Testis (tissue), 3 donors: ENCODE results near the gene STAM. TPM values are rescaled to one million over a fixed set of nuclear protein-coding genes. Genes with fewer than 3 reads are reported as not detected.

Experiments
- DNase-seq: peaks from one replicate; pipeline ENCODE4 v3.0.0-alpha.2; 2019
- H3K27ac ChIP-seq, 2 donors: fragments of 200-600 bp; sonication (generic); one replicate each; pipeline ENCODE4 v1.5.1; 2019
- H3K27me3 ChIP-seq: fragments of 200-600 bp; sonication (generic); one replicate; pipeline ENCODE4 v1.5.1; 2019
- H3K36me3 ChIP-seq: fragments of 200-600 bp; sonication (generic); one replicate; pipeline ENCODE4 v1.5.1; 2017; ENCODE audit warnings: low read depth; ENCODE audit errors: missing control alignments
- H3K4me1 ChIP-seq: fragments of 200-600 bp; sonication (generic); one replicate; pipeline ENCODE4 v1.5.1; 2019
- H3K4me3 ChIP-seq, 2 donors: fragments of 200-600 bp; sonication (generic); one replicate each; pipeline ENCODE4 v1.5.1; 2017 to 2019
- H3K9me3 ChIP-seq: fragments of 200-600 bp; sonication (generic); one replicate; pipeline ENCODE4 v1.5.1; 2017
- POLR2A ChIP-seq: fragments of 450-650 bp; IDR thresholded peaks from one replicate; pipeline ENCODE4 v1.6.1; 2017; ENCODE audit warnings: antibody characterized with exemption, mild to moderate bottlenecking, moderate library complexity
- WGBS, 2 donors: methylation state at CpG; one replicate each; pipeline ENCODE4 v1.1.5; 2018; 5-methylcytosine and 5-hydroxymethylcytosine counted together
- intact Hi-C: fragments of 100-400 bp; cut with DNase I; formaldehyde crosslinking; loops from one replicate; pipeline ENCODE4 v1.15.1; 2023; ENCODE audit warnings: low total_unique reads
- polyA plus RNA-seq: library from polyadenylated mRNA; stranded (reverse); fragments of 350-450 nt; fragmentation: Illumina TruSeq; extraction: RNeasy Lipid Tissue Mini Kit (QIAGEN cat#74804); gene quantifications from one replicate; pipeline ENCODE4 v1.2.3, GENCODE V29; 2014; ENCODE audit warnings: low read depth, low replicate concordance; ENCODE audit not compliant: insufficient read depth
- total RNA-seq, 2 donors: library from RNA; depleted of rRNA; stranded (reverse); fragments of >200 nt; gene quantifications; one replicate each; pipeline ENCODE4 v1.2.3, GENCODE V29; 2016
- TF ChIP-seq, protein P1 (sequence below), 3 experiments: fragments of 450-650 bp in 2 of 3; fragments of 200-600 bp in 1 of 3; sonication (generic) in 1 of 3; IDR thresholded peaks; one replicate each; pipeline ENCODE4 v1.5.1; 2016 to 2019; ENCODE audit warnings: antibody characterized with exemption in 3 of 3, mild to moderate bottlenecking in 2 of 3, moderate library complexity in 1 of 3

The STAM gene
- total and polyA plus RNA-seq, 3 donors from 2014 or later, result 23.7 to 40.9 (median 40.6) TPM

DNA sequence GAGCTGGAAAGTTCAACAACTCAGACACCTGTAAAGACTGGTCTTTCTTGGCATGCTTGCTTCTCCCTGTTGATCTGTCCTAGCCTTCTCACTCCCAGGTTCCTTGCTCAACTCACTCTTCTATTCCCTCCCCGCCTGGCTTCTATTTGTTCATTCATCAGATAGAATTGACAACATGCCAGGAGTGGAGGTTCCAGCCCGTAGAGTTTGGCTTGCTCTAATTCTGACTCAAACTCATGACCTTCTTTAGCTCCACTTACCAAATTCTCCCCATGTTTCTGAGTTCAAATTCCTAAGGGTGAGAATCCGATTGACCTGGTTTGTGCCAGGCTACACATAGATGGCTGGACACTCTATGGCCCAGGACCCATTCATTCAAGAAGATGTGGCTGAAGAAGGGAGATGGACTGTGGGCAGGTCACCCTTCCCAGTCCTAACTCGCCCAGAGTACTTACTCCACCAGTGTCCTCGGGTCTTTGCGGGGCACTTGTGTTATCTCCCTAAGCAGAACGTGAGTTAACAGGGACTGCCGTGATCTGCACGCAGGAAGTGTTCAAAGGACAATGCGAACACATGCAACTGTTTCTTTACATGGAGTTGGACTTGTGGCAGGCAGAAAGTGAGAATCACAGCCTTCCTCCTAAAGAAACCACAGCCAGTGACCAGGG lies 104.1 kb downstream of the STAM start:
- TF ChIP-seq POLR2A, result no peak
- TF ChIP-seq, protein P1, sequence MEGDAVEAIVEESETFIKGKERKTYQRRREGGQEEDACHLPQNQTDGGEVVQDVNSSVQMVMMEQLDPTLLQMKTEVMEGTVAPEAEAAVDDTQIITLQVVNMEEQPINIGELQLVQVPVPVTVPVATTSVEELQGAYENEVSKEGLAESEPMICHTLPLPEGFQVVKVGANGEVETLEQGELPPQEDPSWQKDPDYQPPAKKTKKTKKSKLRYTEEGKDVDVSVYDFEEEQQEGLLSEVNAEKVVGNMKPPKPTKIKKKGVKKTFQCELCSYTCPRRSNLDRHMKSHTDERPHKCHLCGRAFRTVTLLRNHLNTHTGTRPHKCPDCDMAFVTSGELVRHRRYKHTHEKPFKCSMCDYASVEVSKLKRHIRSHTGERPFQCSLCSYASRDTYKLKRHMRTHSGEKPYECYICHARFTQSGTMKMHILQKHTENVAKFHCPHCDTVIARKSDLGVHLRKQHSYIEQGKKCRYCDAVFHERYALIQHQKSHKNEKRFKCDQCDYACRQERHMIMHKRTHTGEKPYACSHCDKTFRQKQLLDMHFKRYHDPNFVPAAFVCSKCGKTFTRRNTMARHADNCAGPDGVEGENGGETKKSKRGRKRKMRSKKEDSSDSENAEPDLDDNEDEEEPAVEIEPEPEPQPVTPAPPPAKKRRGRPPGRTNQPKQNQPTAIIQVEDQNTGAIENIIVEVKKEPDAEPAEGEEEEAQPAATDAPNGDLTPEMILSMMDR (IDR thresholded peaks at IDR 0.05), result no peak
- 86 to 87% methylated on average over 10 of the region's 10 CpGs for WGBS, 2 donors
- H3K4me1 ChIP-seq, result no peaks in the 10 kb centered on the region
- no peak overlapping the region for H3K4me3 ChIP-seq
- H3K27ac ChIP-seq, result no peak overlapping the region
- no peaks in the 10 kb centered on the region for H3K36me3 ChIP-seq
- intact Hi-C loops, result loop anchor here (10.0 kb wide), 1 partner anchor 143 kb away; no protein-coding TSS in a partner anchor
- no peaks in the 10 kb centered on the region for H3K9me3 ChIP-seq
- no peak for DNase-seq
- H3K27me3 ChIP-seq, result no peaks in the 10 kb centered on the region

DNA sequence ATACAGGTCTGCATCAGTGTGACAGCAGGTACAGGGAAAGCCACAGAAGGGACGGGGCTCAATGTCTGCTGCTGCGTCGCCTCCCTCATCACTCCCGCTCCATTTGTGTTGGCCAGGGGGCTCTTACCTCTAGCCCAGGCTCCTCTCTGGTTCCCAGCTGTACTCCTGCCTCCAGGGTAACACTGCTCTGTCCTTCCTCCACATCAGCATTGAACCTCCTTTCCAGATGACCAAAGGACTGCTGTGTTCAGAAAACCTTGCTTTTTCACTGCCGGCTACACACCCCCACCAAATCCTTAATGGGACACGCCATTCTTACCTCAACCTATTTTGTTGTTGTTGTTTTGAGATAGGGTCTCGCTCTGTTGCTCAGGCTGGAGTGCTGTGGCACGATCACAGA lies 105.9 kb downstream of the STAM start:
- H3K27me3 ChIP-seq, result no peaks in the 10 kb centered on the region
- intact Hi-C loops, result loop anchor here (10.0 kb wide), 1 partner anchor 145 kb away; no protein-coding TSS in a partner anchor
- WGBS, 2 donors, result 87 to 96% methylated on average over 8 of the region's 8 CpGs
- DNase-seq, result no peak
- H3K27ac ChIP-seq, result no peak overlapping the region
- no peaks in the 10 kb centered on the region for H3K9me3 ChIP-seq
- TF ChIP-seq, protein P1 (IDR thresholded peaks at IDR 0.05), result no peak
- no peak for TF ChIP-seq POLR2A
- no peak overlapping the region for H3K4me3 ChIP-seq
- H3K4me1 ChIP-seq, result no peaks in the 10 kb centered on the region
- no peaks in the 10 kb centered on the region for H3K36me3 ChIP-seq

DNA sequence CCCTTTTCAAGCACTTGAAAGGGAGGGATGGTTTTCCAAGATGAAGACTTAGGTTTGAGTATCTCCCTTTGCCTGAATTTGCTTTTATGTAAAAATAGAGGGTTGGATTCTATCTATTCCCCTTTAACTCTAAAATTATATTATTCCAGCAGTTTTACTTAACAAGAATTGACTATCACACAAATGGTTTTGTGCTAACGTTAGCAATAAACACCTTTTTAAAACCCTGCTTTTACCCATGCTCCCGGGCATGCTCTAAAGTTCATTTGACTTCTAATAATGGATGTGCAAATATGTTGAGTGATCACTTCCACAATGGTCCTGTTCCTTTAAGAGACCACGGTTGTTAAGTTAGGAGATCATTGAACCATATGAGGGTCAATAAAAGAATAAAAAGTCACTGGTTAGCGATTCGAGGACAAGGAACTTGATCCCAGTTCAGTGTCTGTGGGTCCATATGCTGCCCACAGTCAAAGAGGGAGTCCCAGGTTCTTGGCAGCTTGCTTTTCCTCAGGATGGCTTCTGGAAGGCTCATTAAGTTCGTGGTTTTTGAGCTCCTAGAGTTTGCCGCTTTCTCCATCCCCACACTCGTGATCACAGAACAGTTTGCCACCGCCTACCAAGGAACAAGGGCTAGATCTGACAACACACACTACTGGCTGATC lies 108.0 kb downstream of the STAM start, which contains the start of gene TMEM236:
TSS of gene TMEM236 (plus strand) at position 421 of the 665 bp plus-strand sequence. CDS start at position 516, 95 bp downstream.
- Histone ChIP-seq H3K4me1 (no peaks in the 10 kb centered on the region), H3K9me3 (no peaks in the 10 kb centered on the region), H3K4me3 (no peak within 1 kb of the TSS), H3K27me3 (no peaks in the 10 kb centered on the region), H3K27ac (no peak within 1 kb of the TSS), H3K36me3 (no peaks in the 10 kb centered on the region)
- intact Hi-C loops, result no loop called here
- TF ChIP-seq, protein P1 (IDR thresholded peaks at IDR 0.05), result no peak
- TF ChIP-seq POLR2A, result no peak
- no peak for DNase-seq
- 65 to 75% methylated on average over 9 of the region's 9 CpGs for WGBS, 2 donors

DNA sequence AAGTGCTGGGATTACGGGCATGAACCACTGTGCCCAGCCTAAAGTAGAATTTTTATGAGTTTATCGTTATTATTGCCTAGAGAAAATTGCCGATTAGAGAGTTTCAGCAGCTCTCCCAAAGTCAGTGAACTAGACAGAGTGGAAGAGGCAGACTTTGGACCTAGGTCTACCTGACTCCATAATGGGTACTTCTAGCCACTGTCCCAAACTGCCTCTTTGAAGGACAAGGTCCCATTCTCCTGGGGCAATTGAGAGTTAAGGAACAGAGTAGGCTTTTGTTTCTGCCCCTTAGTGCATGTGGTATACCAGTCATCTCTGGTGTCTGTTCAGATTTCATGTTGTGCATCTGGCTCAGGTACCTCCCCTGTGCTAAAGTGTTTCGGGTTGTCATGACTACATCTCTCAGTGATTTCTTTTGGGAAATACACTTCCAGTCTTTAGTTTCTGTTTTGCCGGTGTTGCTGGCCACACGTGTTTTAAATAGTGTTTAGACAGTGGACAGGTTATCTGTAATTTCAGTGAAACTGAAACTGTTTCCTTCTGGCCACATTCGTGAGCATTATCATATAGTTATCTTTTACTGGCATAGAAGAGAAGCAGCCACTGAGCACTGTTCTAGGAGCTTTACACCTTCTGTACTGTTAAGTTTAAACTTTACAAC lies 112.7 kb downstream of the STAM start:
- DNase-seq, result no peak
- intact Hi-C loops, result no loop called here
- Histone ChIP-seq H3K27ac (no peak overlapping the region), H3K36me3 (no peaks in the 10 kb centered on the region), H3K9me3 (no peaks in the 10 kb centered on the region), H3K4me1 (no peaks in the 10 kb centered on the region), H3K4me3 (no peak overlapping the region), H3K27me3 (no peaks in the 10 kb centered on the region)
- WGBS, 2 donors, result 63 to 66% methylated on average over 7 of the region's 7 CpGs
- no peak for TF ChIP-seq POLR2A
- TF ChIP-seq, protein P1 (IDR thresholded peaks at IDR 0.05), result no peak
